HUES64 (cell line): Measurements from ENCODE around the gene PSMB10.

ENCODE experiments used
- H3K27ac ChIP-seq: 2 replicates; pipeline ENCODE4 v1.7.0; 2013; ENCODE audit warnings: low read depth, low read length, inconsistent platforms
- H3K27me3 ChIP-seq: 2 replicates; pipeline ENCODE4 v1.6.1; 2013; ENCODE audit warnings: mild to moderate bottlenecking, low read length; ENCODE audit not compliant: insufficient read depth
- H3K36me3 ChIP-seq: 2 replicates; pipeline ENCODE4 v1.6.1; 2013; ENCODE audit warnings: mild to moderate bottlenecking, low read length; ENCODE audit not compliant: insufficient read depth
- H3K4me1 ChIP-seq: 2 replicates; pipeline ENCODE4 v1.6.1; 2013; ENCODE audit warnings: mild to moderate bottlenecking, low read length, moderate library complexity; ENCODE audit not compliant: insufficient read depth
- H3K4me3 ChIP-seq: 2 replicates; pipeline ENCODE4 v1.5.1; 2013; ENCODE audit warnings: mild to moderate bottlenecking, low read length, moderate library complexity
- H3K9ac ChIP-seq: 2 replicates; pipeline ENCODE4 v1.6.1; 2013; ENCODE audit warnings: mild to moderate bottlenecking, low read depth, low read length
- H3K9me3 ChIP-seq: 2 replicates; pipeline ENCODE4 v1.6.1; 2013; ENCODE audit warnings: low read depth, low read length; ENCODE audit not compliant: insufficient read depth
- WGBS: fragments of 150-250, 120-280 bp; methylation state at CpG from one replicate; pipeline ENCODE4 v1.1.7; 2013; ENCODE audit warnings: missing lambda C conversion rate; 5-methylcytosine and 5-hydroxymethylcytosine counted together

Gene PSMB10

DNA sequence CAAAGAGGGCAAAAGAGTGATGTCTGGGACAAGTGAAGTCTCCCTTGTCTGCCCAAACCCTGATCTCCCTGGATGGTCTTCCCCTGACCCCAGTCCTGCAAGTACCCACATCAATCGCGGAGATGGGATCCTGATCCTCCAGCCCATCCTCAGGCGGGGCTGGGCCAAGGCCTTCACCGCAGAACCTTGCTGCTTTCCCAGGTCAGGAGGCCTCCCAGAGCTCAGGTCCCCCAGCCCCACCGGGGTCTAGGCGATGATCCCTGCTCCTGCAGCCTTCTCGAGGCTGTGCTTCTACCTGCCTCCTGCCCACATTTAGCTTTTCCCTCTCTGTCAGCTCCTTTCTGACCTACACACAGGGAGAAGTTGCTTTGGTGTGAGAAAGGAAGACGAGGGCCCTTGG lies 25.5 kb upstream of the PSMB10 start:
- no peak overlapping the region for H3K9ac ChIP-seq
- H3K4me1 ChIP-seq = peaks cover 18% of the 10 kb centered on the region; the same call in 1 of the 2 replicates
- WGBS = 96% methylated on average over 8 of the region's 8 CpGs
- peaks cover 61% of the 10 kb centered on the region for H3K36me3 ChIP-seq
- no peak overlapping the region for H3K27ac ChIP-seq
- H3K4me3 ChIP-seq = no peak overlapping the region
- H3K9me3 ChIP-seq = no peaks in the 10 kb centered on the region
- no peaks in the 10 kb centered on the region for H3K27me3 ChIP-seq

DNA sequence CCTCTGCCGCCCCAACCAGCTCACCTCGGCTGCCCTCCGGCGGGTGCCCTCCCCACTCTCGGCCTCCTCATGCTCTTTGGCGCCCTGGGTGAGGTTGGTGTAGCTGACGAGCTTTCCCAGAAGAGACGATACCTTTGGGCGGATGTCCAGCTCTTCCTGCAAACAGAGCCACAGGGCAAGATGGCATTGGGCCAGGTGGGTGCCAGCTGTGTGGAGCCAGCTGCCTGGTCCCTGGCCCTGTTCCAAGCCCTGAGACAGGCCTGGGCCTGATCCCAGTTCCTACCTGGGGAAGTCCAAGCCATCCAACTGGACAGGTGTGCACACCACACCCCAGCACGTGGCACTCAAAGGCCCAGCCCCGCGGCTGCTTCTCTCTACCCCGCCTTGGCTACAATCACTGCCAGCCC lies 24.9 kb upstream of the PSMB10 start:
- Histone ChIP-seq H3K27me3 (no peaks in the 10 kb centered on the region), H3K36me3 (peaks cover 61% of the 10 kb centered on the region), H3K9ac (no peak overlapping the region), H3K4me1 (peaks cover 12% of the 10 kb centered on the region; the same call in 1 of the 2 replicates), H3K27ac (no peak overlapping the region), H3K9me3 (no peaks in the 10 kb centered on the region), H3K4me3 (no peak overlapping the region)
- WGBS = 96% methylated on average over 13 of the region's 13 CpGs

DNA sequence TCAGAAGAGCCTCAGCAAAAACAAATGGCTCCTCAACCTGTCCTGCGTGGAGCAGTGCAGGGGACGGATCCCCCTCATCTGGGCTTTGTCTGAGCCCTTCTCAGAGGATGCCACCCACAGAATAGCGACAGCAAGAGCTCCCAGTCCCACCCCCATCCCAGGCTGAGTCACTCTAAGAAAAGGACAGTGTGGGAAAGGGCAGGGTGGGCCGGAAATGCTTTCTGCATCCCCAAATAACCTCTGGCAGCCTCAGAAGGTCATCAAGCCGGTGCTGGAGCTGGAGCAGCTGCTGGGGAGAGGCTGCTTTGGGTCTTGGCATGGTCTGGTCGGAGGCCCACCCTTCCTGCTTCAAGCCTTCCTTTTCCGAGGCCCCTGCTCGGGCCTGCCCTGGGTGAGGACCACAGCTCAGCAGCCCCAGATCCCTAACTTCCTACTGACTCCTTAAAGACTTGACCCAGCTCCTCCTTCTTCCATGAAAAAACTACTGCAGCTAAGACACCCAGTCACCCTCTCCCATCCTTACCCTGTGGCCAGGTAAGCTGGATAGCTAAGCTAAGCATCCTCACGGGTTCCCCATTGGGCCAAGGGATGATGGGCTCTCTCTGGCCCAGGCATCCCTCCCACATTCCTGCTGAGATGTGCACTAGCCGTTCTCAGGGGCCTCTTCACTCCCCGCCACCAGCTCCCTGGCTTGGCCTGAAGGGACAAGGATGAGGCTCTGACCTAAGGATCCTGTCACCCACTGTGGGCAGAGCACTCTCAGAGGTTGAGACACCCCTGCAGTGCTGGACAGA lies 23.1 kb upstream of the PSMB10 start:
- H3K27ac ChIP-seq = no peak overlapping the region
- H3K9me3 ChIP-seq = no peaks in the 10 kb centered on the region
- H3K9ac ChIP-seq = no peak overlapping the region
- H3K4me3 ChIP-seq = no peak overlapping the region
- peaks cover 2% of the 10 kb centered on the region; the same call in 1 of the 2 replicates for H3K4me1 ChIP-seq
- H3K36me3 ChIP-seq = peaks cover 68% of the 10 kb centered on the region
- 90% methylated on average over 11 of the region's 11 CpGs for WGBS
- no peaks in the 10 kb centered on the region for H3K27me3 ChIP-seq

DNA sequence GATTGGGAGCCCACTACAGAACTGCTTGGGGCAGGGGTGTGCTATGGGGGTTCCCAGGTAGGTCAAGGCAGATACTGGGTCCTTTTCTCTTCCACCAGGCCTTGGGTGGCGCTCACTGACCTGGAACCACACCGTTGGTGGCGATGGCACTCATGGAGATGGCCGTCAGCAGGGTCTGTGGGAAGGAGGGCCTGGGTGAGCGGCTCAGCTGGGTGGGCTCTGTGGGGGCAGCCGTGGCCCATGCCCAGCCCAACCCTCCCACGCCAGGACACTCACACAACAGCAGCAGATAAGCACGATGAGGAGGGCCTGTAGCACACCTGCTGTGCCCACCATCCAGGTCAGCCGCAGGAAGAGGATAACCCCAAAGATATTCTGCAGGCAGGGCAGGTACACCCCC lies 21.0 kb upstream of the PSMB10 start:
- Histone ChIP-seq H3K9ac (no peak overlapping the region), H3K27ac (no peak overlapping the region), H3K36me3 (peaks cover 75% of the 10 kb centered on the region), H3K27me3 (no peaks in the 10 kb centered on the region), H3K4me3 (no peak overlapping the region), H3K4me1 (no peaks in the 10 kb centered on the region), H3K9me3 (no peaks in the 10 kb centered on the region)
- WGBS = 93% methylated on average over 9 of the region's 9 CpGs

DNA sequence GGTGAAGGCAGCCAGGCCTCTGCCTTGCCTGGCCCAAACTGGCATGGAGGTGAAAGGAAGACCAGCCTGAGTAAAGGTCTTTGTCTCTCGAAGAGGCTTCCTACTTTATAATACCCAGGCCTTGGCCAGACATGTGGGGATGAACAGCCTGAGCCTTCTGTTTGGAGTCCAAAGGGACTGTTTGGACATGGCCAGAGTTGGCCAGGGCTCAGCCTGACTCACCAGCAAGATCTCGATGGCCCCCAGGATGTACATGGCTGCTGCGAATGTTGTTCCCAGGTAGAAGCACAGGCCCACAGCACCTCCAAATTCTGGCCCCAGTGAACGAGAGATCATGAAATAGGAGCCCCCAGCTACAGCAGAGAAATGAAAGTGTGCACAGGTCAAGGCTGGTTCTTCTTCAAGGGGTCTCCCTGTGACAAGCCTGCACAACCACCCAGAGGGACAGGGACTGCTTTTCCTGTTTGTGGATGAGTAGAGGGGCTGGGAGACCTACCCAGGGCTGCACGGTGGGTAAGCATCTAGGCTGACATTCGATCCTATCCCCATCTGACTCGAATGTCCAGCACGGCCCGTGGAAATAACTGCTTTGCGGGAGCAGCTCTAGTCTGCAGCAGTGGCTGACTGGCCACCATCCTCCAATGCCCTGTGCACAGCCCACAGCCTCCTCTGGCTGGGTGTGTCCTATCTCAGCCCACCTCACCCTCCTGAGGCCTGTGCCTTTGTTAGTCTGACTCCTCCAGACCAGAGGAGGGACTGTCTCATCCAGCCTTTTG lies 18.0 kb upstream of the PSMB10 start:
- Histone ChIP-seq H3K9me3 (no peaks in the 10 kb centered on the region), H3K27ac (no peak overlapping the region), H3K4me3 (no peak overlapping the region), H3K36me3 (peaks cover 72% of the 10 kb centered on the region), H3K4me1 (no peaks in the 10 kb centered on the region), H3K27me3 (no peaks in the 10 kb centered on the region), H3K9ac (no peak overlapping the region)
- 96% methylated on average over 10 of the region's 10 CpGs for WGBS

DNA sequence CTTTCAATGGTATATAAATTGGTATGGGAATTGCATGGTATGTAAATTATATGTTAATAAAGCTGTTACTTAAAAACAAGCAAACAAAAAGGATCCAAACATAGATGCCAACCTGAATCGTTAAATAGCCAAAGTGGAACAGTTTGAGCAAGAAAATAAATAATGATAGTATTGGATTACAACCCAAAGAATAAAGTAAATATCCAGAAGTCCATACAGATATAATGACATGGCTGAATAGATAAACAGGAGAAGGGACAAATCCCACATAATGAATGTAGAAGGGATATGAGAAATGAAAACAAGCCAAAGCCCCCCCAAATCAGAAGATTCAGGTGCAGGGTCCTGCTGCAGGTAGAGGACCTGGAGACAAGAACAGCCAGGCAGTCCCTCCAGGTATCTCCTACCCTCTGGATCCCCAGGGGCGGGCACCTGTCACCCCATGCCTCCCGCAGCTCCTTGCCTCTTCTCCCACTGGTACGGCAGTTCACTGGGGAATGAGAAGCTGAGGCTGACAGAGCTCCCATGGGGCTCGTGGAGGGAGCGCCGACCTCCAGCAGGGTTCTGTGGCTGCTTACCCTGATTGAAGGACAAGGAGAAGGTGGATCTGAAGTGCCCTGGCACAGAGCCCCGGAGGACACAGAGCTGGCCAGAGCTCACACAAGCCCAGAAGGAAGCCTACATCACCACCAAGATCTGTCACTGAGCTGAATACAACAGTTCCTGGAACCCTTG lies 17.2 kb upstream of the PSMB10 start:
- 97% methylated on average over 7 of the region's 8 CpGs for WGBS
- H3K27me3 ChIP-seq = no peaks in the 10 kb centered on the region
- no peak overlapping the region for H3K9ac ChIP-seq
- H3K4me3 ChIP-seq = no peak overlapping the region
- H3K36me3 ChIP-seq = peaks cover 72% of the 10 kb centered on the region
- H3K4me1 ChIP-seq = no peaks in the 10 kb centered on the region
- H3K27ac ChIP-seq = no peak overlapping the region
- no peaks in the 10 kb centered on the region for H3K9me3 ChIP-seq

DNA sequence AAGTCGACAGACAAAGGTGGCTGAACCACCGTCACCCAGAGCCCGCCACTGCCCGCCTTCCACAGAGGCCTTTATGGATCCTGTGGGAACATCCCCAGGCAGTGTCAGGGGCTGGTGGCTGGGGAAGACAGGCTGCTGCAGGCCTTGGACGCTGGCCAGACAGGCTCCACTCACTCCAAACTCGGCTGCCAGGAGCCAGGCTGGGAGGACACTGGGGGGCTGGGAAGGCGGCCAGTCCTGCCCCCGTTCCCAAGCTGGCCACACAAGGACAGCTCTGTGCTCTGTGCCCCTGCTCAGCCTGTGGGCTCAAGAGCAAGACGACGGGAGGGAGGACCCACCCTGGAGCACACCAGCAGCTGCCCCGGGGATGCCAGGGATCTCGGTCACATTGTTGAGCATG lies 14.8 kb upstream of the PSMB10 start:
- no peak overlapping the region for H3K9ac ChIP-seq
- whole genome bisulfite sequencing = 95% methylated on average over 12 of the region's 12 CpGs
- no peaks in the 10 kb centered on the region for H3K4me1 ChIP-seq
- peaks cover 77% of the 10 kb centered on the region for H3K36me3 ChIP-seq
- no peaks in the 10 kb centered on the region for H3K27me3 ChIP-seq
- H3K4me3 ChIP-seq = no peak overlapping the region
- no peaks in the 10 kb centered on the region for H3K9me3 ChIP-seq
- no peak overlapping the region for H3K27ac ChIP-seq

DNA sequence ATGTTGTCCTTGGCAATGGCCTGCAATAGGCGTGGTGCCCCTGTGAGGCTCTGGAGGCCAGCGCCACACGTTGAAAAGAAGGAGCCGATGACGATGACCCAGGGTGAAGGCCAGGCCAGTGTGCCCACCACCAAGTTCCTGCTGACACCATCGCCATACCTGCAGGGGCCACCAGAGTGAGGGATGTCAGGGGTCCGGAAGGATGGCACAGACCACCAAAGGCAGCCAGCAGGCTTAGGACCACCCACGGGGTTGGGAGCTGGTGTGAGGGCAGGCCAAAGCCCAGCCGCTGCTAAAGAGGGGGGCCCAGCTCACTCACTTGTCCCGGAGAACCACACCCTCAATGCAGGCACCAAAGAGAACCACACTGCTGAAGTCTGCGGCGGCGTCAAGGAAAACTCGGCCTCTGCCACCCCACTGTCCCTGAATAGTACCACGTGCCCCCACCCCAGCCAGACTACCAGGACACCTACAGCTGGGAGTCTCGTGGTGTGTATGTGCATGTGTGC lies 13.7 kb upstream of the PSMB10 start:
- Histone ChIP-seq H3K27ac (no peak overlapping the region), H3K4me1 (no peaks in the 10 kb centered on the region), H3K9ac (no peak overlapping the region), H3K36me3 (peaks cover 84% of the 10 kb centered on the region), H3K9me3 (no peaks in the 10 kb centered on the region), H3K27me3 (no peaks in the 10 kb centered on the region), H3K4me3 (no peak overlapping the region)
- WGBS = 95% methylated on average over 16 of the region's 16 CpGs

DNA sequence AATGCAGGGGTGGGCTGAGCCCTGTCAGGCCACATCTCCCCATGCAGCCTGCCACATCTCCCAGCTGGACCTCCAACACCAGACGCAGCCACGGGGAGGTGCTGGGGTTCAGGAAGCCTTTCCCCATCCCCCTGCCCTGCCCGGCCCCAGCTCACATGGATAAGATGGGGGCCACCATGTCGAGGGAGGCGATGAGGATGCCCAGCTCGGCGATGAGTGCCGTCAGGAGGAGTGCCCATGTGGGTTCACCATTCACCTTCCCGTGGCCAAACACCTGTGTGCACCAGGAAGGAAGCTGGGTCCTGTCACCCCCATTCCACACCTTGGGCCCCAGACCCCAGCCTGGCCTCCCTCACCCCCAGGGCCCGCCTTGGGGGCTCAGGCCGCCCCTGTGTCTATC lies 13.0 kb upstream of the PSMB10 start:
- H3K9ac ChIP-seq = no peak overlapping the region
- no peaks in the 10 kb centered on the region for H3K27me3 ChIP-seq
- H3K27ac ChIP-seq = no peak overlapping the region
- 95% methylated on average over 11 of the region's 11 CpGs for WGBS
- H3K4me1 ChIP-seq = no peaks in the 10 kb centered on the region
- H3K9me3 ChIP-seq = no peaks in the 10 kb centered on the region
- no peak overlapping the region for H3K4me3 ChIP-seq
- H3K36me3 ChIP-seq = peaks cover 87% of the 10 kb centered on the region

DNA sequence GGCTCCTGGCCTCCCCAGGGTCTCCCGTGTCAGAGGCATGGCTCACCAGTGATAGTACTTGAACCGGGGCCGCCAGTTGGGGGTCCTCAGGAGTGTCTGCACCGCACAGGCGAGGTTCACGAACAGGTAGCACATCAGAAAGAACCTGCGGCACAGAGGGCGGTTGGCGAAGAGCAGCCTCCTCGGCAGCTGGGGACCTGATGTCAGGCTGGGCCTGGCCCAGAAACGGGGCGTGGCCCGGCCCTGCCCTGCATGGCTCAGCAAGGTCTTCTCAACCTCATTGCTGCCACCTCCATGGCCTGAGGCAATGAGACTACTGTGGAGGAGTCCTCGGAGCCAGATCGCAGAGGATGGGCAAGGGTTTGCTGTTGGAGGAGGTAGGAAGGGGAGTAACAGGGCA lies 11.4 kb upstream of the PSMB10 start:
- H3K9ac ChIP-seq = no peak overlapping the region
- H3K36me3 ChIP-seq = peaks cover 80% of the 10 kb centered on the region
- no peaks in the 10 kb centered on the region for H3K9me3 ChIP-seq
- no peaks in the 10 kb centered on the region for H3K4me1 ChIP-seq
- H3K4me3 ChIP-seq = no peak overlapping the region
- no peaks in the 10 kb centered on the region for H3K27me3 ChIP-seq
- H3K27ac ChIP-seq = no peak overlapping the region
- WGBS = 95% methylated on average over 15 of the region's 15 CpGs
